ENCODE measurements around the gene DDX56.

DNA sequence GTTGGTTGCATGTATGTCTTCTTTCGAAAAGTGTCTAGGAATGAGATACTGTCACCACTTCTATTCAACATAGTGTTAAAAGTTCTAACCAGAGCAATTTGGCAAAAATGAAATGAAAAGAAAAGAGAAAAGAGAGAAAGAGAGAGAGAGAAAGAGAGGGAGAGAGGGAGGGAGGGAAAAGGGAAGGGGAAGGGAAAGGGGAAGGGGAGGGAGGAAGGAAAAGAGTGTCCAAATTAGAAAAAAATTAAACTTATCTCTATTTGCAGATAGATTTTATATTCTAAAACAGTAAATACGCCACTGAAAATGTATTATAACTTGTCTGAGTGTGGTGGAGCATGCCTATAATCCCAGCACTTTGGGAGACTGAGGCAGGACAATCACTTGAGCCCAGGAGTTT is 16.2 kb downstream of the DDX56 start:
- no peak for TF ChIP-seq POLR2A (IDR thresholded peaks at IDR 0.05)
- TF ChIP-seq, protein P1, sequence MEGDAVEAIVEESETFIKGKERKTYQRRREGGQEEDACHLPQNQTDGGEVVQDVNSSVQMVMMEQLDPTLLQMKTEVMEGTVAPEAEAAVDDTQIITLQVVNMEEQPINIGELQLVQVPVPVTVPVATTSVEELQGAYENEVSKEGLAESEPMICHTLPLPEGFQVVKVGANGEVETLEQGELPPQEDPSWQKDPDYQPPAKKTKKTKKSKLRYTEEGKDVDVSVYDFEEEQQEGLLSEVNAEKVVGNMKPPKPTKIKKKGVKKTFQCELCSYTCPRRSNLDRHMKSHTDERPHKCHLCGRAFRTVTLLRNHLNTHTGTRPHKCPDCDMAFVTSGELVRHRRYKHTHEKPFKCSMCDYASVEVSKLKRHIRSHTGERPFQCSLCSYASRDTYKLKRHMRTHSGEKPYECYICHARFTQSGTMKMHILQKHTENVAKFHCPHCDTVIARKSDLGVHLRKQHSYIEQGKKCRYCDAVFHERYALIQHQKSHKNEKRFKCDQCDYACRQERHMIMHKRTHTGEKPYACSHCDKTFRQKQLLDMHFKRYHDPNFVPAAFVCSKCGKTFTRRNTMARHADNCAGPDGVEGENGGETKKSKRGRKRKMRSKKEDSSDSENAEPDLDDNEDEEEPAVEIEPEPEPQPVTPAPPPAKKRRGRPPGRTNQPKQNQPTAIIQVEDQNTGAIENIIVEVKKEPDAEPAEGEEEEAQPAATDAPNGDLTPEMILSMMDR (IDR thresholded peaks at IDR 0.05), result no peak
